WTC11 (cell line): ENCODE data around the gene RPL19.

ENCODE experiments used
- JUN ChIP-seq: sonication (generic); formaldehyde crosslinking; IDR thresholded peaks from 2 replicates; pipeline ENCODE4 v1.8.0; 2023; ENCODE audit warnings: mild to moderate bottlenecking, missing genetic modification reagents
- MAX ChIP-seq: sonication (generic); formaldehyde crosslinking; IDR thresholded peaks from 2 replicates; pipeline ENCODE4 v1.8.0; 2022; ENCODE audit warnings: mild to moderate bottlenecking, missing genetic modification reagents
- NFYB ChIP-seq: sonication (generic); formaldehyde crosslinking; conservative IDR thresholded peaks from 2 replicates; pipeline ENCODE4 v1.8.0; 2022; ENCODE audit warnings: low read depth, missing genetic modification reagents
- SP1 ChIP-seq: sonication (generic); formaldehyde crosslinking; conservative IDR thresholded peaks from 2 replicates; pipeline ENCODE4 v1.8.1; 2022; ENCODE audit warnings: missing genetic modification reagents
- USF2 ChIP-seq: sonication (generic); formaldehyde crosslinking; IDR thresholded peaks from 2 replicates; pipeline ENCODE4 v1.8.1; 2023; ENCODE audit warnings: mild to moderate bottlenecking, missing genetic modification reagents, moderate library complexity
- TF ChIP-seq, protein P1 (sequence below): sonication (generic); formaldehyde crosslinking; IDR thresholded peaks from 2 replicates; pipeline ENCODE4 v1.8.0; 2022; ENCODE audit warnings: missing genetic modification reagents
- TF ChIP-seq, protein P2 (sequence below): sonication (generic); formaldehyde crosslinking; conservative IDR thresholded peaks from 2 replicates; pipeline ENCODE4 v1.8.1; 2023; ENCODE audit warnings: mild to moderate bottlenecking, low read depth, missing genetic modification reagents, moderate library complexity
- TF ChIP-seq, protein P3 (sequence below): fragments of 200-600 bp; IDR thresholded peaks from 2 replicates; pipeline ENCODE4 v1.8.0; 2022; ENCODE audit warnings: antibody characterized with exemption
- TF ChIP-seq, protein P4 (sequence below): sonication (generic); formaldehyde crosslinking; IDR thresholded peaks from 2 replicates; pipeline ENCODE4 v1.8.0; 2023; ENCODE audit warnings: missing genetic modification reagents

DNA sequence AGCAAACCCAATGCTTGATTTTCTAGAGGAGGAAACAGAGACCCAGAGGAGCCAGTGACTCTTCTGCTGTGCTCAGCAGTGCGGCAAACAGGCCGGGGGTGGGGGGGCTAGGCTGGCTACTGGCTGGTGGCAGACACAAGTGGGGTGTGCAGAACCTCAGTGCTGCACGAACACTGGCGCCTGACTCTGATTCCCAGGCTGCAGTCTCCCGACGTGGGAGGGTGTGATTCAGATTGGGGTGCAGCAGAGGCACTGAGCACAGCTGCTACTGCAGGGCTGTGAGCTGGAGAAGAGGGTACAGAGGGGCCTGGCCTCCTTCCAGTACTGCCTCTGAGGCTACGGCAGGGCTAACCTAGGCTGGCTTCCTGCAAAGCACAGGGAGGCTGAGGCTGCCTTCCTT lies 8.1 kb downstream of the RPL19 start:
- TF ChIP-seq, protein P1, sequence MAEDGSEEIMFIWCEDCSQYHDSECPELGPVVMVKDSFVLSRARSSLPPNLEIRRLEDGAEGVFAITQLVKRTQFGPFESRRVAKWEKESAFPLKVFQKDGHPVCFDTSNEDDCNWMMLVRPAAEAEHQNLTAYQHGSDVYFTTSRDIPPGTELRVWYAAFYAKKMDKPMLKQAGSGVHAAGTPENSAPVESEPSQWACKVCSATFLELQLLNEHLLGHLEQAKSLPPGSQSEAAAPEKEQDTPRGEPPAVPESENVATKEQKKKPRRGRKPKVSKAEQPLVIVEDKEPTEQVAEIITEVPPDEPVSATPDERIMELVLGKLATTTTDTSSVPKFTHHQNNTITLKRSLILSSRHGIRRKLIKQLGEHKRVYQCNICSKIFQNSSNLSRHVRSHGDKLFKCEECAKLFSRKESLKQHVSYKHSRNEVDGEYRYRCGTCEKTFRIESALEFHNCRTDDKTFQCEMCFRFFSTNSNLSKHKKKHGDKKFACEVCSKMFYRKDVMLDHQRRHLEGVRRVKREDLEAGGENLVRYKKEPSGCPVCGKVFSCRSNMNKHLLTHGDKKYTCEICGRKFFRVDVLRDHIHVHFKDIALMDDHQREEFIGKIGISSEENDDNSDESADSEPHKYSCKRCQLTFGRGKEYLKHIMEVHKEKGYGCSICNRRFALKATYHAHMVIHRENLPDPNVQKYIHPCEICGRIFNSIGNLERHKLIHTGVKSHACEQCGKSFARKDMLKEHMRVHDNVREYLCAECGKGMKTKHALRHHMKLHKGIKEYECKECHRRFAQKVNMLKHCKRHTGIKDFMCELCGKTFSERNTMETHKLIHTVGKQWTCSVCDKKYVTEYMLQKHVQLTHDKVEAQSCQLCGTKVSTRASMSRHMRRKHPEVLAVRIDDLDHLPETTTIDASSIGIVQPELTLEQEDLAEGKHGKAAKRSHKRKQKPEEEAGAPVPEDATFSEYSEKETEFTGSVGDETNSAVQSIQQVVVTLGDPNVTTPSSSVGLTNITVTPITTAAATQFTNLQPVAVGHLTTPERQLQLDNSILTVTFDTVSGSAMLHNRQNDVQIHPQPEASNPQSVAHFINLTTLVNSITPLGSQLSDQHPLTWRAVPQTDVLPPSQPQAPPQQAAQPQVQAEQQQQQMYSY (CRISPR knock-in tag) = no peak
- TF ChIP-seq, protein P2, sequence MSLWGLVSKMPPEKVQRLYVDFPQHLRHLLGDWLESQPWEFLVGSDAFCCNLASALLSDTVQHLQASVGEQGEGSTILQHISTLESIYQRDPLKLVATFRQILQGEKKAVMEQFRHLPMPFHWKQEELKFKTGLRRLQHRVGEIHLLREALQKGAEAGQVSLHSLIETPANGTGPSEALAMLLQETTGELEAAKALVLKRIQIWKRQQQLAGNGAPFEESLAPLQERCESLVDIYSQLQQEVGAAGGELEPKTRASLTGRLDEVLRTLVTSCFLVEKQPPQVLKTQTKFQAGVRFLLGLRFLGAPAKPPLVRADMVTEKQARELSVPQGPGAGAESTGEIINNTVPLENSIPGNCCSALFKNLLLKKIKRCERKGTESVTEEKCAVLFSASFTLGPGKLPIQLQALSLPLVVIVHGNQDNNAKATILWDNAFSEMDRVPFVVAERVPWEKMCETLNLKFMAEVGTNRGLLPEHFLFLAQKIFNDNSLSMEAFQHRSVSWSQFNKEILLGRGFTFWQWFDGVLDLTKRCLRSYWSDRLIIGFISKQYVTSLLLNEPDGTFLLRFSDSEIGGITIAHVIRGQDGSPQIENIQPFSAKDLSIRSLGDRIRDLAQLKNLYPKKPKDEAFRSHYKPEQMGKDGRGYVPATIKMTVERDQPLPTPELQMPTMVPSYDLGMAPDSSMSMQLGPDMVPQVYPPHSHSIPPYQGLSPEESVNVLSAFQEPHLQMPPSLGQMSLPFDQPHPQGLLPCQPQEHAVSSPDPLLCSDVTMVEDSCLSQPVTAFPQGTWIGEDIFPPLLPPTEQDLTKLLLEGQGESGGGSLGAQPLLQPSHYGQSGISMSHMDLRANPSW (CRISPR knock-in tag) = no peak
- TF ChIP-seq, protein P3, sequence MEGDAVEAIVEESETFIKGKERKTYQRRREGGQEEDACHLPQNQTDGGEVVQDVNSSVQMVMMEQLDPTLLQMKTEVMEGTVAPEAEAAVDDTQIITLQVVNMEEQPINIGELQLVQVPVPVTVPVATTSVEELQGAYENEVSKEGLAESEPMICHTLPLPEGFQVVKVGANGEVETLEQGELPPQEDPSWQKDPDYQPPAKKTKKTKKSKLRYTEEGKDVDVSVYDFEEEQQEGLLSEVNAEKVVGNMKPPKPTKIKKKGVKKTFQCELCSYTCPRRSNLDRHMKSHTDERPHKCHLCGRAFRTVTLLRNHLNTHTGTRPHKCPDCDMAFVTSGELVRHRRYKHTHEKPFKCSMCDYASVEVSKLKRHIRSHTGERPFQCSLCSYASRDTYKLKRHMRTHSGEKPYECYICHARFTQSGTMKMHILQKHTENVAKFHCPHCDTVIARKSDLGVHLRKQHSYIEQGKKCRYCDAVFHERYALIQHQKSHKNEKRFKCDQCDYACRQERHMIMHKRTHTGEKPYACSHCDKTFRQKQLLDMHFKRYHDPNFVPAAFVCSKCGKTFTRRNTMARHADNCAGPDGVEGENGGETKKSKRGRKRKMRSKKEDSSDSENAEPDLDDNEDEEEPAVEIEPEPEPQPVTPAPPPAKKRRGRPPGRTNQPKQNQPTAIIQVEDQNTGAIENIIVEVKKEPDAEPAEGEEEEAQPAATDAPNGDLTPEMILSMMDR = no peak
- TF ChIP-seq NFYB (no peak), JUN (CRISPR knock-in tag) (no peak), SP1 (CRISPR knock-in tag) (no peak), MAX (CRISPR knock-in tag) (no peak), USF2 (CRISPR knock-in tag) (no peak)
- TF ChIP-seq, protein P4, sequence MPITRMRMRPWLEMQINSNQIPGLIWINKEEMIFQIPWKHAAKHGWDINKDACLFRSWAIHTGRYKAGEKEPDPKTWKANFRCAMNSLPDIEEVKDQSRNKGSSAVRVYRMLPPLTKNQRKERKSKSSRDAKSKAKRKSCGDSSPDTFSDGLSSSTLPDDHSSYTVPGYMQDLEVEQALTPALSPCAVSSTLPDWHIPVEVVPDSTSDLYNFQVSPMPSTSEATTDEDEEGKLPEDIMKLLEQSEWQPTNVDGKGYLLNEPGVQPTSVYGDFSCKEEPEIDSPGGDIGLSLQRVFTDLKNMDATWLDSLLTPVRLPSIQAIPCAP (CRISPR knock-in tag) = no peak
